CD4-positive, alpha-beta T cell treated with Interleukin-17A for 4 hours (primary cell): ENCODE data around the gene ALOX15B.
"Not testable (repeated sequence)": the region's sequence is repeated elsewhere in the genome, so short reads cannot be mapped to it uniquely, and the experiment has no call there.

ENCODE experiments used
- DNase-seq: peaks from one replicate; pipeline ENCODE4 v3.0.0-alpha.2; 2020; ENCODE audit warnings: mixed read lengths

Gene ALOX15B

DNA sequence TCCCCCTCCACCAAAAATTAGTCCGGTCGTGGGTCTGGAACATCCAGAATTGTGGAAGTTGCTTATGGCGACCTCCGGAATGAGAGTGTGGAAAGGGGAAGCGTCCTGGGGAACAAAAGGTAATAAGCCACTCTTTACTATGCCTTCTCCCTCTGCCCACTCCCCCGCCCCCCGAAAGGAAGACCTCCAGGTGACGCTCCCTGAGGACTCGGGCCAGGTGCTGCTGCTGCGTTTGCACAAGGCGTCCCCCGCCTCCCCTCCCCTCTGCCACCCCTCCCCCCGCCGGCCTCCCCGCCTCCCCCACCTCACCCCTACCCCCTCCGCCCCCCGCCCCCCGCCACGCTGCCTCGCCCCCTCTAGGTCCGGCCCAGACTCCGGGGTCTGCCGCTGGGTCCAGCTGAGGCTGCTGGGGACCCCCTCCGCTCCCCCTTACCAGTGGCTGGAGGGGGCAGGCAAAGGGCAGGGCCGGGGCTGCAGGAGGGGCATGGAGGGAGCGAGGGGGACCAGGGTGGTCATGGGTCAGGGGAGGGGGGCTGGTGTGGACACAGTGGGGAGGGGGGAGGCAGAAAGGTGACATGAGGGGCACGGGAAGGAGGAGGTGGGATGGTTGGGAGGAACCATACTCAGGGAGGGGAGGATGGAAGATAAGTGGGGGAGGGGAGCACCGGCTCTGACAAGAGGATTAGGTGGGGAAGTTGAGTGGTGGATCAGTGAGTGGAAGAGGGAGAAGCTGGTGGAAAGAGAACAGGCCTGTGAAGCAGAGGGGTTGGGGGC lies 25.1 kb downstream of the ALOX15B start:
- DNase-seq, result no peak

- no peak for DNase-seq
Measured at GRCh38 chr17:8064561-8065019, 25.7 kb downstream of the ALOX15B start.

GRCh38 chr17:8066841-8067775 lies 28.2 kb downstream of the ALOX15B start:
- DNase-seq, result no peak

- no peak for DNase-seq
Measured at GRCh38 chr17:8067806-8068205, 28.9 kb downstream of the ALOX15B start.

- no peak for DNase-seq
Measured at GRCh38 chr17:8068736-8069586, 30.1 kb downstream of the ALOX15B start.

- no peak for DNase-seq
Measured at GRCh38 chr17:8069587-8069860, 30.7 kb downstream of the ALOX15B start.

DNA sequence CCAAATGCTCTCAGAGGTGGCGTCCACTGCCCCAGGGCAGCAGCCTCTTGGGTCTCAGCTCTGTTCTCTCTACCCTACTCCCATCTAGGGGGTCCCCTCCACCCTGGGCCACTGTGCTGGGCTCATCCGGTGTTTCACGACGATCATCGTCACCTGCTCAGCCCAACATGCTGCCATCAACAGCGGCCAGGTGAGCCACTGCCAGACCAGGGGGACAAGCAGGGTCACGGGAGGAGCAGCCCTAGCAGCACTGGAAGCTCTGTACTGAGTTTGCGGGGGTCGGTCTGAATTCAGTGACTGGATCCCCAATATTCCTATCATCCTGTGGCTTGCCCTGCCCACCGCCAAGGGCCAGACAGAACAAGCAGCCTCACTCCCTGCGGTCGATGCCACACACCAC lies 32.6 kb downstream of the ALOX15B start:
- no peak for DNase-seq

GRCh38 chr17:8072341-8072728 lies 33.5 kb downstream of the ALOX15B start:
- peak; percentile 21 for DNase-seq

DNA sequence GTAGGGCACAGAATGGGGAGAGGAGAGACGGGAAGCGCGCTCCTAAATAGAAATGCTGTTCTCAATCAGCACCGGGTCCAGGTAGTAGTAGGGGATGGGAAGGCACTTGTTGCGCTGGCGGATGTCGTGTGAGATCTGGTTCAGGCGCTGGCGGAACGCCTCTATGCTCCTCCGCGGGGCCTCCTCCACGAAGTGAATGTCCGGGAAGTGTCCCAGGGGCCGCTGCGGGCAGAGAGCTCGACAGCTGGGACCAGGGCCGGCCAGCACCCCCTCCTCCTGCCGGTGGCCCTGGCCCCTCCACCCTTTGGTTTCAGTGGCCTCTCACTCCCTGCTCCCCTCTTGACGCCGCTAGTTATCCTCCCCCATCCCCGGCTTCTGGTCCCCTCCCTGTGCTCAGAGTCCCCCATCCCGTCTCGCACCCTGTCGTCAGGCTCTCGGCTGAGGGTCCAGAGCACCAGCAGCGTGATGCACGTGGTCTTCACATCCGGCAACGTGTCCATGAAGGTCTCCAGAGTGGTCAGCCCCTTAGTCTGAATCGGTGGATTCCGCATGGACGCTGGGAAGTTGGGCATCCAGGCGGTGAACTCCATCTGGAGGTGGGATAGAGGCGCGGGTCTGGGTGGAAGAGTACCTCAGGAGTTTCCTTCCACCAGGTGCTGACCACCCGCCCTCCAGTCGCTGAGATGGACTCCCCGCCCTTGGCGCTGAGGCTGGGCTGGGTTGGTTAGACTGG lies 34.0 kb downstream of the ALOX15B start:
- peak; percentile 65 for DNase-seq

GRCh38 chr17:8073627-8074484 lies 35.0 kb downstream of the ALOX15B start:
- DNase-seq, result peak; percentile 93

GRCh38 chr17:8074554-8074953 lies 35.7 kb downstream of the ALOX15B start:
- DNase-seq, result no peak

- no peak for DNase-seq
Measured at GRCh38 chr17:8075081-8075480, 36.2 kb downstream of the ALOX15B start.

- DNase-seq, result no peak
Measured at GRCh38 chr17:8075574-8076342, 36.9 kb downstream of the ALOX15B start.

- DNase-seq, result no peak
Measured at GRCh38 chr17:8076502-8077266, 37.8 kb downstream of the ALOX15B start.

DNA sequence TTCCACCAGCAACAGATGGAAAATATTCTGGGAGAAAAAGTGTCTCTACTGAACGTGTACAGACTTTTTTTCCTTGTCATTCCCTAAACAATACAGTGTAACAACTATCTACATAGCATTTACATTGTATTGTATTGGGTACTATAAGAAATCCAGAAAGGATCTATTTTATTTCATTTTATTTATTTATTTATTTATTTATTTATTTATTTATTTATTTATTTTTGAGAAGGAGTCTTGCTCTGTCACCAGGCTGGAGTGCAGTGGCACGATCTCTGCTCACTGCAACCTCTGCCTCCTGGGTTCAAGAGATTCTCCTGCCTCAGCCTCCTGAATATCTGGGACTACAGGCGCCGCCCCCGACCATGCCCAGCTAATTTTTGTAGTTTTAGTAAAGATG lies 39.1 kb downstream of the ALOX15B start:
- DNase-seq, result not testable (repeated sequence)

- peak; percentile 86 for DNase-seq
Measured at GRCh38 chr17:8079291-8080207, 40.7 kb downstream of the ALOX15B start.

- DNase-seq, result no peak
Measured at GRCh38 chr17:8080208-8080798, 41.4 kb downstream of the ALOX15B start.

- no peak for DNase-seq
Measured at GRCh38 chr17:8080799-8081219, 42.0 kb downstream of the ALOX15B start.
